ENCODE results near the gene MFSD11. TPM values are rescaled to one million over a fixed set of nuclear protein-coding genes. Genes with fewer than 3 reads are reported as not detected.
"Not testable (repeated sequence)": the region's sequence is repeated elsewhere in the genome, so short reads cannot be mapped to it uniquely, and the experiment has no call there.

MFSD11 gene
- total RNA-seq, 6 experiments from 2014 or later: 16.1 to 23.4 (median 20.7) TPM

- Mint-ChIP-seq H3K27ac (no peak overlapping the region), H3K27me3 (ENCODE audit: insufficient read depth) (peaks cover 3% of the 10 kb centered on the region; the same call in 1 of the 2 replicates), H3K4me1 (ENCODE audit: low read depth) (peaks cover 30% of the 10 kb centered on the region), H3K36me3 (ENCODE audit: low read depth) (peaks cover 52% of the 10 kb centered on the region), H3K9me3 (no peaks in the 10 kb centered on the region), H3K4me3 (no peak overlapping the region)
- no peak for TF ChIP-seq CTCF (IDR thresholded peaks at IDR 0.05)
- no peak for DNase-seq
Measured at GRCh38 chr17:76723812-76724211, 14.1 kb upstream of the MFSD11 start.

GRCh38 chr17:76725580-76726230 lies 12.2 kb upstream of the MFSD11 start:
- Mint-ChIP-seq H3K9me3 (no peaks in the 10 kb centered on the region), H3K4me3 (peak overlapping the region; percentile 95), H3K27ac (peak overlapping the region; percentile 96), H3K4me1 (ENCODE audit: low read depth) (peaks cover 36% of the 10 kb centered on the region), H3K27me3 (ENCODE audit: insufficient read depth) (peaks cover 3% of the 10 kb centered on the region; the same call in 1 of the 2 replicates), H3K36me3 (ENCODE audit: low read depth) (peaks cover 41% of the 10 kb centered on the region)
- no peak for DNase-seq
- no peak for TF ChIP-seq CTCF (IDR thresholded peaks at IDR 0.05)

GRCh38 chr17:76726231-76726775 lies 11.6 kb upstream of the MFSD11 start, which contains the start of gene JMJD6:
JMJD6 (minus strand) TSS chr17:76726606; CDS start chr17:76726475, 131 bp downstream.
- Mint-ChIP-seq H3K27me3 (ENCODE audit: insufficient read depth) (peaks cover 3% of the 10 kb centered on the region; the same call in 1 of the 2 replicates), H3K27ac (peak within 1 kb of the TSS; percentile 96), H3K4me1 (ENCODE audit: low read depth) (peaks cover 36% of the 10 kb centered on the region), H3K9me3 (no peaks in the 10 kb centered on the region), H3K4me3 (peak within 1 kb of the TSS; percentile 95), H3K36me3 (ENCODE audit: low read depth) (peaks cover 37% of the 10 kb centered on the region)
- DNase-seq: peak; percentile 96
- no peak for TF ChIP-seq CTCF (IDR thresholded peaks at IDR 0.05)

- H3K4me3 Mint-ChIP-seq: peak within 1 kb of the TSS; percentile 95
- H3K27ac Mint-ChIP-seq: peak within 1 kb of the TSS; percentile 96
- peaks cover 29% of the 10 kb centered on the region for H3K4me1 Mint-ChIP-seq (ENCODE audit: low read depth)
- TF ChIP-seq CTCF (IDR thresholded peaks at IDR 0.05): peak; percentile 85
- peak; percentile 57 for DNase-seq
- peaks cover 30% of the 10 kb centered on the region for H3K36me3 Mint-ChIP-seq (ENCODE audit: low read depth)
- peaks cover 3% of the 10 kb centered on the region; the same call in 1 of the 2 replicates for H3K27me3 Mint-ChIP-seq (ENCODE audit: insufficient read depth)
- H3K9me3 Mint-ChIP-seq: no peaks in the 10 kb centered on the region
Measured at GRCh38 chr17:76726776-76727718, 10.9 kb upstream of the MFSD11 start, which contains the start of gene METTL23. METTL23 (plus strand) TSS chr17:76726839; CDS start chr17:76729711, 2,872 bp downstream.

GRCh38 chr17:76727745-76728456 lies 10.0 kb upstream of the MFSD11 start:
- peak; percentile 34 for DNase-seq
- peak overlapping the region; percentile 96 for H3K27ac Mint-ChIP-seq
- H3K4me1 Mint-ChIP-seq (ENCODE audit: low read depth): peaks cover 34% of the 10 kb centered on the region
- TF ChIP-seq CTCF (IDR thresholded peaks at IDR 0.05): no peak
- H3K36me3 Mint-ChIP-seq (ENCODE audit: low read depth): peaks cover 27% of the 10 kb centered on the region
- no peaks in the 10 kb centered on the region for H3K9me3 Mint-ChIP-seq
- H3K27me3 Mint-ChIP-seq (ENCODE audit: insufficient read depth): peaks cover 3% of the 10 kb centered on the region; the same call in 1 of the 2 replicates
- peak overlapping the region; percentile 95 for H3K4me3 Mint-ChIP-seq

- H3K4me1 Mint-ChIP-seq (ENCODE audit: low read depth): peaks cover 48% of the 10 kb centered on the region
- H3K36me3 Mint-ChIP-seq (ENCODE audit: low read depth): peaks cover 46% of the 10 kb centered on the region
- H3K9me3 Mint-ChIP-seq, H3K4me3 Mint-ChIP-seq, DNase-seq, H3K27ac Mint-ChIP-seq: not testable (repeated sequence)
- peaks cover 13% of the 10 kb centered on the region for H3K27me3 Mint-ChIP-seq (ENCODE audit: insufficient read depth)
Measured at GRCh38 chr17:76731800-76732733, 5.9 kb upstream of the MFSD11 start.

Measured in HFFc6 (cell line).